ENCODE data around the gene UGT2B17.
"Not testable (repeated sequence)": the region's sequence is repeated elsewhere in the genome, so short reads cannot be mapped to it uniquely, and the experiment has no call there.

UGT2B17 gene

DNA sequence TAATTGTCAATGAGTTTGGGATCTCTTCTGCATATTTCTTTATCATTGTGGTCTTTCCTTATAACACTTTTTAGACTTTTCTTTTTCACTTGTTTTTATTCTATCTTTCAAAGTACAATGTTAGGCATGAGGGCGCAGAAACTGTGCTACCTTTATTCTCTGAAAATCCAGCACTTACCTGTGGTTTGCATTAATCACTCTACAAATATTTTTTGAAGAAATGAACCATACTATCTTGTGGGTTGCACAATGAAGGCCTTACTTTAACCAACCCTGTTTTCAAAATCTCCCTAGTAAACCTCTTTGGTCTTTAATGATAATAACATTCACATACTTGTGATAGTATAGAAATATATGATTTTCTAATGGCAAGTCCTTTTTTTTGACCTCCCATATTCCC lies 11.0 kb downstream of the UGT2B17 start:
- not testable (repeated sequence) for H3K4me3 ChIP-seq (replicated peaks; ENCODE audit: insufficient read depth, low read length); H3K27ac ChIP-seq (replicated peaks); DNase-seq (ENCODE audit: low read depth in 1 of 2, low spot score in 1 of 2); H3K27me3 ChIP-seq (ENCODE audit: insufficient read depth, poor library complexity, severe bottlenecking)

- not testable (repeated sequence) for H3K4me3 ChIP-seq (replicated peaks; ENCODE audit: insufficient read depth, low read length); H3K27me3 ChIP-seq (ENCODE audit: insufficient read depth, poor library complexity, severe bottlenecking); DNase-seq (ENCODE audit: low read depth in 1 of 2, low spot score in 1 of 2); H3K27ac ChIP-seq (replicated peaks)
Measured at GRCh38 chr4:68560364-68561070, 15.6 kb downstream of the UGT2B17 start.

DNA sequence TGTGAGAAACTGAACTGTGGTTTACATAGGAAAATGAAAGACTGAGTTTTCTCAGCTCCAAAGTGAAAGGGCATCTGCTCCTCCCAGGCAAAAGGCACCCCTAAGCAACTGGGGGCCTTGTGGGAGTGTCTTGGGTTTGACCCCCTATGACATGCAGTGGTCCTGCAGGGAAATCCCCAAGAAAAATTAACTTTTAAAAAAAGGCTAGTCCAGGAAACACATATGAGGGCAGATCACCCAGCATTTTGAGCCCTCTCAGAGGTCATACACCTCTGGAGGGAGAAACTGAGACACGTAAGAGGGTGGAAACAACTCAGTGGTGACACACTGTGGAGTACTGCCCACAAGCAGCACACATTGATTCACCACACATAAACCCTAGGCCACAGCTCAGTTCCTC lies 22.3 kb downstream of the UGT2B17 start:
- not testable (repeated sequence) for H3K27ac ChIP-seq (replicated peaks); DNase-seq (ENCODE audit: low read depth in 1 of 2, low spot score in 1 of 2); H3K27me3 ChIP-seq (ENCODE audit: insufficient read depth, poor library complexity, severe bottlenecking); H3K4me3 ChIP-seq (replicated peaks; ENCODE audit: insufficient read depth, low read length)

DNA sequence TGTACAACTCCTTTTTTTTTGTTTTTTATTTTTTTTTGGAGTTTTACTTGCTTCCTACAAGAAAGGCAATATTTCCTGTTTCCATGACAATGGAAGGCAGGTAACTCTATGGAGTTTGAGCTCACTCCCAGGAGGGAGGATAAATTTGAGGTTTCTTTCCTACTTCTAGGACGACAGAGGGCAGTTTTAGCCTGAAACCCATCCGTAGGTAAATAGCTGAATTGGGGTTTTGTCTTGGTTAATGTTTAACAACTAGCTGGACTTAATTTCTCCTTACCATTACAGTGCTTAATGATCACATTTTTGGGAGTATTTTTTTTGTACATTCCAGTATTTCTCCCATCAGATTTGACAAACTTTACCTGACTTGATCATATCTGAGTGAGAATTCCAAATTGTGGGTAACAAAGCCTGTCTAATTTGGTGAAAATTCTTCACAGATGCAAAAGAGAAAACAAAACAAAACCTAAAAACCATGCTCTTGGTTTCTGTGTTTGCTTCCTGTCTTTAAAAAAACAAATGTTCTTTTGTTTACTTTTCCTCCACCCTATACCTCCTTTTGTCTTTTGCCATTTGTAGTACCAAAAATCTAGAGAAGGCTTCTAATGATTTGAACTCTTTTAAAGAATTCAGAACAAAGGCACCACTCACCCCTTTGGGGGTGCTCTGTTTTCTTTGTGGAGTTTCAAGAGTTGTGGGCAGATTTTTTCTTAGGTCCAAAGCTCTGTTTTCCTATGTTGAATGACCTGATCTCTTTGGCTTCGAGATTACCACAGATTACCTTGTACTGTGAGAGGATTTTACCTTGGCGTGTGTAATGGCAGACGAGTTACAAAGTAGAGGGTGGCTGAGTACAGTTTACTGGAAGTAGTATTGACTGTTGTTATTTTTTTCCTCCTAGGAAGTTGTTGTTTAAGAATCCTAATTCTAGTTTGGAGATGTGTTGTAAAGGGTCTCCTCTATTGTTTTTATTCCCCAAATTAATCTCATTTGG lies 23.0 kb downstream of the UGT2B17 start:
- not testable (repeated sequence) for H3K27ac ChIP-seq (replicated peaks); DNase-seq (ENCODE audit: low read depth in 1 of 2, low spot score in 1 of 2); H3K27me3 ChIP-seq (ENCODE audit: insufficient read depth, poor library complexity, severe bottlenecking)

DNA sequence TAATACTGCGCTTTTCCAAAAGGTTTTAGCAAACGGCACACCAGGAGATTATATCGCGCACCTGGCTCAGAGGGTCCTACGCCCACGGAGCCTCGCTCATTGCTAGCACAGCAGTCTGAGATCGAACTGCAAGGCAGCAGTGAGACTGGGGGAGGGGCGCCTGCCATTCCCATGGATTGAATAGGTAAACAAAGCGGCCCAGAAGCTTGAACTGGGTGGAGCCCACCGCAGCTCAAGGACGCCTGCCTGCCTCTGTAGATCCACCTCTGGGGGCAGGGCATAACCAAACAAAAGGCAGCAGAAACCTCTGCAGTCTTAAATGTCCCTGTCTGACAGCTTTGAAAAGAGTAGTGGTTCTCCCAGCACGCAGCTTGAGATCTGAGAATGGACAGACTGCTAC lies 33.4 kb downstream of the UGT2B17 start:
- not testable (repeated sequence) for H3K27me3 ChIP-seq (ENCODE audit: insufficient read depth, poor library complexity, severe bottlenecking); H3K4me3 ChIP-seq (replicated peaks; ENCODE audit: insufficient read depth, low read length); DNase-seq (ENCODE audit: low read depth in 1 of 2, low spot score in 1 of 2)

More for the DNA sequence above, 23.0 kb downstream of the UGT2B17 start:
- not testable (repeated sequence) for H3K4me3 ChIP-seq (replicated peaks; ENCODE audit: insufficient read depth, low read length)

GRCh38 chr4:68536375-68536774 lies 39.7 kb downstream of the UGT2B17 start:
- H3K27me3 ChIP-seq (ENCODE audit: insufficient read depth, poor library complexity, severe bottlenecking), result no peaks in the 10 kb centered on the region
- no peak for DNase-seq (ENCODE audit: low read depth in 1 of 2, low spot score in 1 of 2)
- TF ChIP-seq CTCF (IDR thresholded peaks at IDR 0.05; ENCODE audit: insufficient read depth, low read length) (no peak), SPI1 (IDR thresholded peaks at IDR 0.05; ENCODE audit: borderline replicate concordance, low read depth) (no peak), GABPA (IDR thresholded peaks at IDR 0.05; ENCODE audit: low read depth) (no peak), POLR2AphosphoS5 (IDR thresholded peaks at IDR 0.05; ENCODE audit: low read depth) (no peak)
- TF ChIP-seq, protein P1, sequence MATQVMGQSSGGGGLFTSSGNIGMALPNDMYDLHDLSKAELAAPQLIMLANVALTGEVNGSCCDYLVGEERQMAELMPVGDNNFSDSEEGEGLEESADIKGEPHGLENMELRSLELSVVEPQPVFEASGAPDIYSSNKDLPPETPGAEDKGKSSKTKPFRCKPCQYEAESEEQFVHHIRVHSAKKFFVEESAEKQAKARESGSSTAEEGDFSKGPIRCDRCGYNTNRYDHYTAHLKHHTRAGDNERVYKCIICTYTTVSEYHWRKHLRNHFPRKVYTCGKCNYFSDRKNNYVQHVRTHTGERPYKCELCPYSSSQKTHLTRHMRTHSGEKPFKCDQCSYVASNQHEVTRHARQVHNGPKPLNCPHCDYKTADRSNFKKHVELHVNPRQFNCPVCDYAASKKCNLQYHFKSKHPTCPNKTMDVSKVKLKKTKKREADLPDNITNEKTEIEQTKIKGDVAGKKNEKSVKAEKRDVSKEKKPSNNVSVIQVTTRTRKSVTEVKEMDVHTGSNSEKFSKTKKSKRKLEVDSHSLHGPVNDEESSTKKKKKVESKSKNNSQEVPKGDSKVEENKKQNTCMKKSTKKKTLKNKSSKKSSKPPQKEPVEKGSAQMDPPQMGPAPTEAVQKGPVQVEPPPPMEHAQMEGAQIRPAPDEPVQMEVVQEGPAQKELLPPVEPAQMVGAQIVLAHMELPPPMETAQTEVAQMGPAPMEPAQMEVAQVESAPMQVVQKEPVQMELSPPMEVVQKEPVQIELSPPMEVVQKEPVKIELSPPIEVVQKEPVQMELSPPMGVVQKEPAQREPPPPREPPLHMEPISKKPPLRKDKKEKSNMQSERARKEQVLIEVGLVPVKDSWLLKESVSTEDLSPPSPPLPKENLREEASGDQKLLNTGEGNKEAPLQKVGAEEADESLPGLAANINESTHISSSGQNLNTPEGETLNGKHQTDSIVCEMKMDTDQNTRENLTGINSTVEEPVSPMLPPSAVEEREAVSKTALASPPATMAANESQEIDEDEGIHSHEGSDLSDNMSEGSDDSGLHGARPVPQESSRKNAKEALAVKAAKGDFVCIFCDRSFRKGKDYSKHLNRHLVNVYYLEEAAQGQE (IDR thresholded peaks at IDR 0.05; ENCODE audit: insufficient replicate concordance, low read depth), result no peak
- no peak overlapping the region for H3K27ac ChIP-seq (replicated peaks)
- H3K4me3 ChIP-seq (replicated peaks; ENCODE audit: insufficient read depth, low read length), result no peak overlapping the region

More for the DNA sequence above, 33.4 kb downstream of the UGT2B17 start:
- H3K27ac ChIP-seq (replicated peaks), result not testable (repeated sequence)

- TF ChIP-seq GABPA (IDR thresholded peaks at IDR 0.05; ENCODE audit: low read depth), result no peak
- no peak for TF ChIP-seq POLR2AphosphoS5 (IDR thresholded peaks at IDR 0.05; ENCODE audit: low read depth)
- TF ChIP-seq CTCF (IDR thresholded peaks at IDR 0.05; ENCODE audit: insufficient read depth, low read length), result no peak
- TF ChIP-seq SPI1 (IDR thresholded peaks at IDR 0.05; ENCODE audit: borderline replicate concordance, low read depth), result no peak
- TF ChIP-seq, protein P1 (IDR thresholded peaks at IDR 0.05; ENCODE audit: insufficient replicate concordance, low read depth), result no peak
- no peak for DNase-seq (ENCODE audit: low read depth in 1 of 2, low spot score in 1 of 2)
- Histone ChIP-seq H3K27ac (replicated peaks) (no peak overlapping the region), H3K4me3 (replicated peaks; ENCODE audit: insufficient read depth, low read length) (no peak overlapping the region), H3K27me3 (ENCODE audit: insufficient read depth, poor library complexity, severe bottlenecking) (no peaks in the 10 kb centered on the region)
Measured at GRCh38 chr4:68535974-68536373, 40.1 kb downstream of the UGT2B17 start.

DNA sequence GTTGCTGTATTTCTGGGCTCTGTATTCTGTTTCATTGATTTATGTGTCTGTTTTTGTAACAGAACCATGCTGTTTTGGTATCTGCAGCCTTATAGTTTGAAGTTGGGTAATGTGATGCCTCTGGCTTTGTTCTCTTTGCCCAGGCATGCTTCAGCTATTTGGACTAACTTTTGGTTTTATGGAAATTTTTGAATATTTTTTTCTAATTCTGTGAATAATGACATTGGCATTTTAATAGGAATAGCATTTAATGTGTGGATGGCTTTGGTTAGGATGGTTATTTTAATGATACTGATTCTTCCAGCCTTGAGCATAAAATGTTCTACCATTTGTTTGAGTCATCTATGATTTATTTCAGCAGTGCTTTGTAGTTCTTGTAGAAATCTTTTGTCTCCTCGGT lies 53.9 kb downstream of the UGT2B17 start:
- H3K4me3 ChIP-seq (replicated peaks; ENCODE audit: insufficient read depth, low read length); DNase-seq (ENCODE audit: low read depth in 1 of 2, low spot score in 1 of 2); H3K27ac ChIP-seq (replicated peaks); H3K27me3 ChIP-seq (ENCODE audit: insufficient read depth, poor library complexity, severe bottlenecking): not testable (repeated sequence)

Data from HL-60 (cell line).